HuH-7 (cell line): ENCODE data around the gene CDK19.
A peak's percentile ranks its signal among the peaks of the same experiment; 100 is the strongest.
"Not testable (repeated sequence)": the region's sequence is repeated elsewhere in the genome, so short reads cannot be mapped to it uniquely, and the experiment has no call there.

Source experiments
- DNase-seq: peaks from one replicate; pipeline ENCODE4 v3.0.0; 2011; ENCODE audit warnings: low spot score

CDK19 gene

GRCh38 chr6:110620065-110620464 lies 195.2 kb downstream of the CDK19 start:
- peak; percentile 12 for DNase-seq

GRCh38 chr6:110619275-110619908 lies 195.9 kb downstream of the CDK19 start:
- peak; percentile 33 for DNase-seq

GRCh38 chr6:110618591-110619267 lies 196.5 kb downstream of the CDK19 start:
- DNase-seq = peak; percentile 45

GRCh38 chr6:110617057-110617456 lies 198.2 kb downstream of the CDK19 start:
- DNase-seq = no peak

GRCh38 chr6:110615722-110616121 lies 199.5 kb downstream of the CDK19 start:
- no peak for DNase-seq

- DNase-seq = no peak
Observed at GRCh38 chr6:110614586-110614985, 200.7 kb downstream of the CDK19 start.

- no peak for DNase-seq
Observed at GRCh38 chr6:110614106-110614505, 201.2 kb downstream of the CDK19 start.

- DNase-seq = no peak
Observed at GRCh38 chr6:110613356-110613755, 201.9 kb downstream of the CDK19 start.

- no peak for DNase-seq
Observed at GRCh38 chr6:110612298-110612697, 203.0 kb downstream of the CDK19 start.

GRCh38 chr6:110609101-110609500 lies 206.2 kb downstream of the CDK19 start:
- DNase-seq = no peak

- DNase-seq = no peak
Observed at GRCh38 chr6:110608151-110608550, 207.1 kb downstream of the CDK19 start.

GRCh38 chr6:110606151-110606550 lies 209.1 kb downstream of the CDK19 start:
- no peak for DNase-seq

- not testable (repeated sequence) for DNase-seq
Observed at GRCh38 chr6:110600640-110601039, 214.6 kb downstream of the CDK19 start.

- DNase-seq = no peak
Observed at GRCh38 chr6:110597761-110598160, 217.5 kb downstream of the CDK19 start.

GRCh38 chr6:110596354-110596753 lies 218.9 kb downstream of the CDK19 start:
- DNase-seq = no peak

GRCh38 chr6:110595112-110595511 lies 220.2 kb downstream of the CDK19 start:
- DNase-seq = no peak

- DNase-seq = no peak
Observed at GRCh38 chr6:110593637-110594036, 221.6 kb downstream of the CDK19 start.

- DNase-seq = no peak
Observed at GRCh38 chr6:110592765-110593164, 222.5 kb downstream of the CDK19 start.

GRCh38 chr6:110590821-110591351 lies 224.4 kb downstream of the CDK19 start:
- no peak for DNase-seq

GRCh38 chr6:110589865-110590513 lies 225.3 kb downstream of the CDK19 start:
- DNase-seq = no peak

GRCh38 chr6:110587328-110587727 lies 227.9 kb downstream of the CDK19 start:
- DNase-seq = no peak

- no peak for DNase-seq
Observed at GRCh38 chr6:110581679-110582078, 233.6 kb downstream of the CDK19 start.

GRCh38 chr6:110577596-110578167 lies 237.6 kb downstream of the CDK19 start:
- DNase-seq = not testable (repeated sequence)
